ENCODE measurements around the gene SF1. TPM values are rescaled to one million over a fixed set of nuclear protein-coding genes. Genes with fewer than 3 reads are reported as not detected.

SF1 gene
- total and polyA plus RNA-seq, 2 of the 4 experiments (the other 2 are of a cell fraction) = 56.8 to 88.0 TPM

DNA sequence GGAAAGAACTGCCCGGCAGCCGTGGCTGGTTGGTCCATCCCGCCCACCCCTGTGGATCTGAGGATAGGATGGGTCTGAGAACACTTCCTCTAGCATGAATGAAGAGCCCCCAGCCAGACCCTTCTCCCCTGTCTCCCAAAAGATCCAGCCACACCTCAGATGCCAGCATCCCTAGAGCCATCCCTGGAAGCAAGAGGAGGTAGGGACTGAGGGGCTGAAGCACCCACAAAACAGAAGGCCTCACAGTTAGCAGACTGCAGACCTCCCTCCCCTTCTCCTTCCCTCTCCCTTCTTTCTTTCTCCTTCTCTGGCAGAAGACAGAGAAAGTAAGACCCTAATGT is 57.0 kb downstream of the SF1 start:
- no peak overlapping the region for H2BK15ac ChIP-seq (ENCODE audit: low read depth, low read length)
- no peak overlapping the region for H2AK5ac ChIP-seq (ENCODE audit: low read depth, low read length)
- ChIA-PET CTCF (no interaction called here), POLR2A (ENCODE audit: unreplicated experiment) (no interaction called here)
- TF ChIP-seq, protein P1, sequence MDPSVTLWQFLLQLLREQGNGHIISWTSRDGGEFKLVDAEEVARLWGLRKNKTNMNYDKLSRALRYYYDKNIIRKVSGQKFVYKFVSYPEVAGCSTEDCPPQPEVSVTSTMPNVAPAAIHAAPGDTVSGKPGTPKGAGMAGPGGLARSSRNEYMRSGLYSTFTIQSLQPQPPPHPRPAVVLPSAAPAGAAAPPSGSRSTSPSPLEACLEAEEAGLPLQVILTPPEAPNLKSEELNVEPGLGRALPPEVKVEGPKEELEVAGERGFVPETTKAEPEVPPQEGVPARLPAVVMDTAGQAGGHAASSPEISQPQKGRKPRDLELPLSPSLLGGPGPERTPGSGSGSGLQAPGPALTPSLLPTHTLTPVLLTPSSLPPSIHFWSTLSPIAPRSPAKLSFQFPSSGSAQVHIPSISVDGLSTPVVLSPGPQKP (IDR thresholded peaks at IDR 0.05; ENCODE audit: borderline replicate concordance, low read depth, low read length) = no peak
- TF ChIP-seq MXI1 (IDR thresholded peaks at IDR 0.05; ENCODE audit: borderline replicate concordance, low read depth, low read length) (no peak), MAZ (IDR thresholded peaks at IDR 0.05; ENCODE audit: borderline replicate concordance, low read depth, low read length) (no peak), SMC3 (IDR thresholded peaks at IDR 0.05; ENCODE audit: low read depth, low read length) (no peak), CHD1 (IDR thresholded peaks at IDR 0.05; ENCODE audit: low read depth, low read length) (no peak), RFX5 (IDR thresholded peaks at IDR 0.05; ENCODE audit: low read depth, low read length) (no peak), POLR2A (IDR thresholded peaks at IDR 0.05; ENCODE audit: low read depth, low read length) (no peak), RAD21 (IDR thresholded peaks at IDR 0.05; ENCODE audit: low read length) (no peak), RCOR1 (IDR thresholded peaks at IDR 0.05; ENCODE audit: insufficient replicate concordance, low read length) (no peak), CEBPB (IDR thresholded peaks at IDR 0.05; ENCODE audit: low read depth, low read length) (no peak), MAFK (IDR thresholded peaks at IDR 0.05; ENCODE audit: low read depth, low read length) (no peak), BHLHE40 (IDR thresholded peaks at IDR 0.05; ENCODE audit: low read depth, low read length) (no peak), NFE2L2 (IDR thresholded peaks at IDR 0.05; ENCODE audit: low read depth, low read length) (no peak), FOS (IDR thresholded peaks at IDR 0.05; ENCODE audit: low read depth, low read length) (no peak)
- TF ChIP-seq, protein P2, sequence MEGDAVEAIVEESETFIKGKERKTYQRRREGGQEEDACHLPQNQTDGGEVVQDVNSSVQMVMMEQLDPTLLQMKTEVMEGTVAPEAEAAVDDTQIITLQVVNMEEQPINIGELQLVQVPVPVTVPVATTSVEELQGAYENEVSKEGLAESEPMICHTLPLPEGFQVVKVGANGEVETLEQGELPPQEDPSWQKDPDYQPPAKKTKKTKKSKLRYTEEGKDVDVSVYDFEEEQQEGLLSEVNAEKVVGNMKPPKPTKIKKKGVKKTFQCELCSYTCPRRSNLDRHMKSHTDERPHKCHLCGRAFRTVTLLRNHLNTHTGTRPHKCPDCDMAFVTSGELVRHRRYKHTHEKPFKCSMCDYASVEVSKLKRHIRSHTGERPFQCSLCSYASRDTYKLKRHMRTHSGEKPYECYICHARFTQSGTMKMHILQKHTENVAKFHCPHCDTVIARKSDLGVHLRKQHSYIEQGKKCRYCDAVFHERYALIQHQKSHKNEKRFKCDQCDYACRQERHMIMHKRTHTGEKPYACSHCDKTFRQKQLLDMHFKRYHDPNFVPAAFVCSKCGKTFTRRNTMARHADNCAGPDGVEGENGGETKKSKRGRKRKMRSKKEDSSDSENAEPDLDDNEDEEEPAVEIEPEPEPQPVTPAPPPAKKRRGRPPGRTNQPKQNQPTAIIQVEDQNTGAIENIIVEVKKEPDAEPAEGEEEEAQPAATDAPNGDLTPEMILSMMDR (conservative IDR thresholded peaks at IDR 0.05; ENCODE audit: low read depth, low read length) = no peak
- TF ChIP-seq, protein P3, sequence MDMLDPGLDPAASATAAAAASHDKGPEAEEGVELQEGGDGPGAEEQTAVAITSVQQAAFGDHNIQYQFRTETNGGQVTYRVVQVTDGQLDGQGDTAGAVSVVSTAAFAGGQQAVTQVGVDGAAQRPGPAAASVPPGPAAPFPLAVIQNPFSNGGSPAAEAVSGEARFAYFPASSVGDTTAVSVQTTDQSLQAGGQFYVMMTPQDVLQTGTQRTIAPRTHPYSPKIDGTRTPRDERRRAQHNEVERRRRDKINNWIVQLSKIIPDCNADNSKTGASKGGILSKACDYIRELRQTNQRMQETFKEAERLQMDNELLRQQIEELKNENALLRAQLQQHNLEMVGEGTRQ (IDR thresholded peaks at IDR 0.05; ENCODE audit: low read depth, low read length) = no peak
- intact Hi-C loops (cut with micrococcal nuclease) (no loop called here), dilution Hi-C loops (cut with HindIII; ENCODE audit: low sequenced_read_pairs, unreplicated experiment) (no loop called here), in situ Hi-C loops (cut with MboI; ENCODE audit: low sequenced_read_pairs) (no loop called here)
- no peak overlapping the region for H4K8ac ChIP-seq (ENCODE audit: low read depth in 2 of 2, low read length in 2 of 2)
- H3K14ac ChIP-seq (replicated peaks; ENCODE audit: low read depth, low read length) = no peak overlapping the region
- ATAC-seq (ENCODE audit: low read depth) (no peak), DNase-seq (no peak)
- H2BK20ac ChIP-seq (ENCODE audit: low read depth, low read length) = no peak overlapping the region
- H3K23ac ChIP-seq (ENCODE audit: low read depth, low read length) = no peak overlapping the region
- no peak overlapping the region for H3K56ac ChIP-seq (ENCODE audit: extremely low read depth, insufficient read depth, low read length)
- no peaks in the 10 kb centered on the region for H3K36me3 ChIP-seq (ENCODE audit: control insufficient read depth, insufficient read depth, low read length)
- H3K4me1 ChIP-seq (ENCODE audit: control insufficient read depth, insufficient read depth, low read length) = no peaks in the 10 kb centered on the region
- no CpG with 5 or more reads among the region's 3 CpGs for WGBS, 2 experiments (ENCODE audit: extremely low coverage in 2 of 2, insufficient read length in 1 of 2)
- no peak overlapping the region for H3K4ac ChIP-seq (ENCODE audit: low read depth, low read length)
- no peak overlapping the region for H3K4me2 ChIP-seq (ENCODE audit: low read depth, low read length)
- no peak overlapping the region for H3K27ac ChIP-seq (ENCODE audit: insufficient read depth, low read length)
- no peak overlapping the region for H2AK9ac ChIP-seq (replicated peaks; ENCODE audit: low read depth, low read length, poor library complexity)
- H3K9ac ChIP-seq (ENCODE audit: low read depth, low read length) = no peak overlapping the region
- H3K4me3 ChIP-seq (ENCODE audit: insufficient read depth, low read depth, low read length) = no peak overlapping the region
- H3K18ac ChIP-seq (ENCODE audit: low read depth, low read length) = no peak overlapping the region
- H4K5ac ChIP-seq (ENCODE audit: low read depth, low read length) = no peak overlapping the region
- H4K20me1 ChIP-seq (ENCODE audit: insufficient read depth, low read length) = no peaks in the 10 kb centered on the region
- no peak overlapping the region for H2AFZ ChIP-seq (replicated peaks; ENCODE audit: low read length, poor library complexity)
- H3K9me3 ChIP-seq (ENCODE audit: control insufficient read depth, insufficient read depth, low read length) = no peaks in the 10 kb centered on the region
- no TSS peak for BruUV-seq (replicated peaks)
- H3K27me3 ChIP-seq (ENCODE audit: control insufficient read depth, insufficient read depth, low read length) = peaks cover 76% of the 10 kb centered on the region
- no peak overlapping the region for H4K91ac ChIP-seq (ENCODE audit: insufficient read depth, low read depth, low read length)
- H2BK5ac ChIP-seq (ENCODE audit: low read depth, low read length, poor library complexity, severe bottlenecking) = no peak overlapping the region
- no peak overlapping the region for H2BK120ac ChIP-seq (ENCODE audit: low read depth, low read length)
- no peaks in the 10 kb centered on the region for H3K79me1 ChIP-seq (ENCODE audit: low read depth in 1 of 2, low read length in 2 of 2)
- H3K9me1 ChIP-seq (ENCODE audit: insufficient read depth, low read length) = no peaks in the 10 kb centered on the region
